Endothelial cell of umbilical vein (primary cell): ENCODE results near the gene VTI1A. TPM values are rescaled to one million over a fixed set of nuclear protein-coding genes. Genes with fewer than 3 reads are reported as not detected.

Experiments used
- BruUV-seq: library from RNA; stranded (reverse); fragments of 400-500 nt; replicated peaks from 2 replicates; lab custom pipeline; 2021; lab: Mats Ljungman, UMichigan
- CTCF ChIA-PET: fragments of 300-600, 350-600 bp; sonication (Branson Sonifier 250); formaldehyde crosslinking; loops from one replicate; lab custom pipeline; 2021; ENCODE audit warnings: antibody characterized with exemption, inconsistent platforms; lab: Charles Lee
- POLR2A ChIA-PET: fragments of 300-600, 350-600 bp; sonication (Branson Sonifier 250); formaldehyde crosslinking; loops from one replicate; lab custom pipeline; 2021; ENCODE audit warnings: antibody characterized with exemption, inconsistent platforms; lab: Charles Lee
- DNase-seq: peaks from one replicate; pipeline ENCODE4 v3.0.0-alpha.2; 2011; ENCODE audit warnings: low read depth, low spot score
- FAIRE-seq: peaks from 2 replicates; lab custom pipeline; 2011; peaks lifted over from hg19 to GRCh38; lab: Jason Lieb, UNC
- H2AFZ ChIP-seq: 2 replicates; pipeline ENCODE4 v1.6.0; 2012; ENCODE audit warnings: low read depth, low read length, control low read depth, inconsistent platforms
- H3K27ac ChIP-seq: 2 replicates; pipeline ENCODE4 v1.5.1; 2011; ENCODE audit warnings: low read depth, mild to moderate bottlenecking, control low read depth, low read length, moderate library complexity; ENCODE audit not compliant: insufficient read depth
- H3K27me3 ChIP-seq, 2 experiments: 2 replicates each; pipeline versions ENCODE4 v1.6.0 to v1.6.1; 2011; ENCODE audit warnings: low read length in 2 of 2, mixed read lengths in 1 of 2; ENCODE audit not compliant: control insufficient read depth in 2 of 2, insufficient read depth in 2 of 2
- H3K36me3 ChIP-seq, 2 experiments: 2 replicates in 1 of 2; 3 replicates in 1 of 2; pipeline ENCODE4 v1.5.1; 2011; ENCODE audit warnings: low read length in 2 of 2, mild to moderate bottlenecking in 1 of 2, moderate library complexity in 1 of 2; ENCODE audit not compliant: control insufficient read depth in 2 of 2, insufficient read depth in 2 of 2; ENCODE audit errors: extremely low read depth in 1 of 2
- H3K4me1 ChIP-seq: 3 replicates; pipeline ENCODE4 v1.5.1; 2011; ENCODE audit warnings: mild to moderate bottlenecking, low read length; ENCODE audit not compliant: control insufficient read depth, insufficient read depth; ENCODE audit errors: extremely low read depth
- H3K4me2 ChIP-seq: 2 replicates; pipeline ENCODE4 v1.6.1; 2011; ENCODE audit warnings: low read length, control low read depth, mixed read lengths; ENCODE audit not compliant: insufficient read depth
- H3K4me3 ChIP-seq, 3 experiments: fragments of 200-600 bp in 1 of 3; sonication (generic), shearing (Covaris generic) in 1 of 3; replicated peaks in 1 of 3; 2 replicates each; pipeline ENCODE4 v1.5.1; 2011 to 2016; ENCODE audit warnings: control low read depth in 3 of 3, low read length in 3 of 3, mild to moderate bottlenecking in 2 of 3, inconsistent platforms in 1 of 3, low read depth in 1 of 3, moderate library complexity in 1 of 3; ENCODE audit not compliant: insufficient read depth in 1 of 3
- H3K79me2 ChIP-seq: 2 replicates; pipeline ENCODE4 v1.6.0; 2012; ENCODE audit warnings: low read length, inconsistent platforms; ENCODE audit not compliant: control insufficient read depth, insufficient read depth
- H3K9ac ChIP-seq: replicated peaks from 2 replicates; pipeline ENCODE3; 2011; ENCODE audit warnings: low read length, control low read depth; ENCODE audit not compliant: insufficient read depth; ENCODE audit errors: extremely low read depth
- H3K9me1 ChIP-seq: replicated peaks from 3 replicates; pipeline ENCODE4 v1.6.0; 2011; ENCODE audit warnings: mild to moderate bottlenecking, low read length; ENCODE audit not compliant: control insufficient read depth, insufficient read depth; ENCODE audit errors: extremely low read depth
- H3K9me3 ChIP-seq: replicated peaks from 2 replicates; pipeline ENCODE4 v1.5.1; 2012; ENCODE audit warnings: low read length, inconsistent platforms; ENCODE audit not compliant: control insufficient read depth, insufficient read depth
- H4K20me1 ChIP-seq: replicated peaks from 2 replicates; pipeline ENCODE3; 2011; ENCODE audit warnings: mild to moderate bottlenecking, low read length; ENCODE audit not compliant: control insufficient read depth, insufficient read depth; ENCODE audit errors: extremely low read depth
- EZH2 ChIP-seq: IDR thresholded peaks from 2 replicates; pipeline ENCODE4 v1.6.1; 2012; ENCODE audit warnings: borderline replicate concordance, low read depth, mild to moderate bottlenecking, moderate library complexity, low read length, inconsistent platforms; ENCODE audit not compliant: severe bottlenecking
- FOS ChIP-seq: IDR thresholded peaks from 2 replicates; pipeline ENCODE4 v1.6.1; 2011; ENCODE audit warnings: mild to moderate bottlenecking, low read length, moderate library complexity, borderline replicate concordance; ENCODE audit not compliant: insufficient read depth
- GATA2 ChIP-seq: IDR thresholded peaks from 2 replicates; pipeline ENCODE4 v1.7.0; 2011; ENCODE audit warnings: low read depth, mild to moderate bottlenecking, moderate library complexity, mixed read lengths, low read length; ENCODE audit not compliant: insufficient read length, insufficient read depth
- JUN ChIP-seq: IDR thresholded peaks from 2 replicates; pipeline ENCODE4 v1.6.1; 2011; ENCODE audit warnings: borderline replicate concordance, low read depth; ENCODE audit not compliant: insufficient read length, insufficient read depth
- MYC ChIP-seq: IDR thresholded peaks from one replicate; pipeline ENCODE4 v1.6.1; 2011; ENCODE audit warnings: mild to moderate bottlenecking, low read depth, low read length
- POLR2A ChIP-seq: IDR thresholded peaks from 2 replicates; pipeline ENCODE4 v1.6.1; 2012; ENCODE audit warnings: low read depth, mild to moderate bottlenecking, control low read depth, low read length
- POLR2AphosphoS5 ChIP-seq: IDR thresholded peaks from 2 replicates; pipeline ENCODE4 v1.6.1; 2012; ENCODE audit warnings: low read depth, mild to moderate bottlenecking, control low read depth, low read length, moderate library complexity; ENCODE audit not compliant: insufficient read depth
- dilution Hi-C: fragments of 300-500 bp; cut with MboI; formaldehyde crosslinking; loops from one replicate; pipeline ENCODE4 v1.15.0; 2019; ENCODE audit warnings: low sequenced_read_pairs; ENCODE audit not compliant: extremely low pct_ligation_motif_present
- intact Hi-C: fragments of 100-400 bp; cut with micrococcal nuclease; formaldehyde crosslinking; loops from one replicate; pipeline ENCODE4 v1.10.0; 2022
- polyA plus RNA-seq, 4 experiments: library from polyadenylated mRNA; depleted of rRNA in 3 of 4; stranded (reverse) in 3 of 4; unstranded in 1 of 4; fragments of >200 nt; gene quantifications; 2 replicates each; pipeline versions ENCODE4 v1.2.1 to v1.2.3, GENCODE V29; 2011 to 2012; ENCODE audit warnings: missing spikeins in 1 of 4
- total RNA-seq: library from RNA; stranded (reverse); gene quantifications from 2 replicates; pipeline ENCODE4 v1.2.3, GENCODE V29; 2021
- TF ChIP-seq, protein P1 (sequence below): IDR thresholded peaks from 2 replicates; pipeline ENCODE4 v1.6.1; 2011; ENCODE audit not compliant: insufficient read depth, insufficient read length
- TF ChIP-seq, protein P2 (sequence below), 2 donors: IDR thresholded peaks; 1 replicate in 1 of 2; 2 replicates in 1 of 2; pipeline ENCODE4 v1.5.1; 2011; ENCODE audit warnings: low read length in 2 of 2, mild to moderate bottlenecking in 2 of 2, moderate library complexity in 2 of 2, control low read depth in 1 of 2, inconsistent platforms in 1 of 2, low read depth in 1 of 2; ENCODE audit not compliant: insufficient read depth in 1 of 2; ENCODE audit errors: extremely low read depth in 1 of 2

Gene VTI1A
- total and polyA plus RNA-seq, 2 donors (not counting 3 experiments of a cell fraction or from before 2014, with no cell fraction given): 10.8 to 35.6 TPM

DNA sequence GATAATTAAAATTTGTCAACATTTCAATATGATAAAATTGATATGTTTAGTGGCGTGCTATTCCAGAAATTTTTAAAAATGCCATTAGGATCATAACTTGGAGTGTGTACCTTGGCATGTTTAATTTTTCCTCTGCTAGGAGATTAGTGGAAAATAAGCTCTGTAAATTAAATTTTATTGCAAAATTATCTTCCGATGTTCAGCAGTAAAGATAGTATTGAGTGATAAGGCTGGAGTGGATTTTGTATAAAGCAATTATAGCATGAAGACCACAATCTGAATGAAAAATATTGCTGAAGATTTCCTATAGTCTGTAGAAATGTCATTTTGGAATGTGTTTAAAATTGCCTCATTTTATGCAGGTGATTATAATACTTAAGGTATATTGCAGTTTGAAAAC, 110.2 kb downstream of the VTI1A start:
- Histone ChIP-seq H3K79me2 (no peaks in the 10 kb centered on the region), H3K27ac (no peak overlapping the region), H3K4me2 (no peak overlapping the region), H3K4me3 (no peak overlapping the region), H3K9ac (no peak overlapping the region), H3K4me1 (no peaks in the 10 kb centered on the region), H2AFZ (no peak overlapping the region), H3K27me3 (no peaks in the 10 kb centered on the region), H3K36me3 (no peaks in the 10 kb centered on the region), H3K9me3 (no peaks in the 10 kb centered on the region), H3K9me1 (no peaks in the 10 kb centered on the region), H4K20me1 (no peaks in the 10 kb centered on the region)
- ChIA-PET POLR2A (no interaction called here), CTCF (no interaction called here)
- dilution Hi-C loops (loop anchor here (25.0 kb wide), 1 partner anchor 555 kb away; no protein-coding TSS in a partner anchor), intact Hi-C loops (no loop called here)
- TF ChIP-seq, protein P1, sequence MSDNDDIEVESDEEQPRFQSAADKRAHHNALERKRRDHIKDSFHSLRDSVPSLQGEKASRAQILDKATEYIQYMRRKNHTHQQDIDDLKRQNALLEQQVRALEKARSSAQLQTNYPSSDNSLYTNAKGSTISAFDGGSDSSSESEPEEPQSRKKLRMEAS: no peak
- TF ChIP-seq FOS (no peak), JUN (no peak), EZH2 (no peak), POLR2AphosphoS5 (no peak), POLR2A (no peak), GATA2 (no peak), MYC (no peak)
- TF ChIP-seq, protein P2, sequence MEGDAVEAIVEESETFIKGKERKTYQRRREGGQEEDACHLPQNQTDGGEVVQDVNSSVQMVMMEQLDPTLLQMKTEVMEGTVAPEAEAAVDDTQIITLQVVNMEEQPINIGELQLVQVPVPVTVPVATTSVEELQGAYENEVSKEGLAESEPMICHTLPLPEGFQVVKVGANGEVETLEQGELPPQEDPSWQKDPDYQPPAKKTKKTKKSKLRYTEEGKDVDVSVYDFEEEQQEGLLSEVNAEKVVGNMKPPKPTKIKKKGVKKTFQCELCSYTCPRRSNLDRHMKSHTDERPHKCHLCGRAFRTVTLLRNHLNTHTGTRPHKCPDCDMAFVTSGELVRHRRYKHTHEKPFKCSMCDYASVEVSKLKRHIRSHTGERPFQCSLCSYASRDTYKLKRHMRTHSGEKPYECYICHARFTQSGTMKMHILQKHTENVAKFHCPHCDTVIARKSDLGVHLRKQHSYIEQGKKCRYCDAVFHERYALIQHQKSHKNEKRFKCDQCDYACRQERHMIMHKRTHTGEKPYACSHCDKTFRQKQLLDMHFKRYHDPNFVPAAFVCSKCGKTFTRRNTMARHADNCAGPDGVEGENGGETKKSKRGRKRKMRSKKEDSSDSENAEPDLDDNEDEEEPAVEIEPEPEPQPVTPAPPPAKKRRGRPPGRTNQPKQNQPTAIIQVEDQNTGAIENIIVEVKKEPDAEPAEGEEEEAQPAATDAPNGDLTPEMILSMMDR (IDR thresholded peaks at IDR 0.05; ENCODE audit: extremely low read depth in 1 of 2, insufficient read depth in 1 of 2, low read depth in 1 of 2, low read length in 2 of 2): no peak
- no peak for FAIRE-seq
- no peak for DNase-seq
- BruUV-seq: no TSS peak
